ENCODE data around the gene LARP4. TPM values are rescaled to one million over a fixed set of nuclear protein-coding genes. Genes with fewer than 3 reads are reported as not detected.
A peak's percentile ranks its signal among the peaks of the same experiment; 100 is the strongest.
"Not testable (repeated sequence)": the region's sequence is repeated elsewhere in the genome, so short reads cannot be mapped to it uniquely, and the experiment has no call there.

The LARP4 gene
- total RNA-seq, 1 donor, result 33.8 TPM

DNA sequence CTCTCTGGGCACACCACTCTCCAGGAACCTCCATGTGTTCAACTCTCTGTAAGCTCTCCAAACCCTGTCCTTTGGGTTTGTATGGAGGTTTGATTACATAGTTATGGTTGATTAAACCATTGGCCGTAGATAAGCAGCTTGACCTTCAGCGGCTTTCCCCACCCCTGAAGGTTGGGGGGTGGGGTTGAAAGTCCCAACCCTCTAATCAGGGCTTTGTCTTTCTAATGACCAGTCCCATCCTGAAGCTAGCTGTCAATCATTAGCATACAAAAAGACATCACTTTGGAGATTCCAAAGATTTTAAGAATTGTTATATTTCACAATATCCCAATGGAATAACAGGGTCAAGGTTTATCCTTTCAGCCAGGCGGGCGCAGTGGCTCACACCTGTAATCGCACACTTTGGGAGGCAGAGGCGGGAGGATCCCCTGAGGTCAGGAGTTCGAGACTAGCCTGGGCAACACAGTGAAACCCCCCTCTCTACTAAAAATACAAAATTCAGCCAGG is 12.7 kb upstream of the LARP4 start:
- DNase-seq (ENCODE audit: low read depth), result peak; percentile 29
- TF ChIP-seq, protein P1, sequence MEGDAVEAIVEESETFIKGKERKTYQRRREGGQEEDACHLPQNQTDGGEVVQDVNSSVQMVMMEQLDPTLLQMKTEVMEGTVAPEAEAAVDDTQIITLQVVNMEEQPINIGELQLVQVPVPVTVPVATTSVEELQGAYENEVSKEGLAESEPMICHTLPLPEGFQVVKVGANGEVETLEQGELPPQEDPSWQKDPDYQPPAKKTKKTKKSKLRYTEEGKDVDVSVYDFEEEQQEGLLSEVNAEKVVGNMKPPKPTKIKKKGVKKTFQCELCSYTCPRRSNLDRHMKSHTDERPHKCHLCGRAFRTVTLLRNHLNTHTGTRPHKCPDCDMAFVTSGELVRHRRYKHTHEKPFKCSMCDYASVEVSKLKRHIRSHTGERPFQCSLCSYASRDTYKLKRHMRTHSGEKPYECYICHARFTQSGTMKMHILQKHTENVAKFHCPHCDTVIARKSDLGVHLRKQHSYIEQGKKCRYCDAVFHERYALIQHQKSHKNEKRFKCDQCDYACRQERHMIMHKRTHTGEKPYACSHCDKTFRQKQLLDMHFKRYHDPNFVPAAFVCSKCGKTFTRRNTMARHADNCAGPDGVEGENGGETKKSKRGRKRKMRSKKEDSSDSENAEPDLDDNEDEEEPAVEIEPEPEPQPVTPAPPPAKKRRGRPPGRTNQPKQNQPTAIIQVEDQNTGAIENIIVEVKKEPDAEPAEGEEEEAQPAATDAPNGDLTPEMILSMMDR (IDR thresholded peaks at IDR 0.05; ENCODE audit: insufficient read depth, low read length), result no peak
- no peak overlapping the region for H3K4me3 ChIP-seq (ENCODE audit: low read depth, low read length)

DNA sequence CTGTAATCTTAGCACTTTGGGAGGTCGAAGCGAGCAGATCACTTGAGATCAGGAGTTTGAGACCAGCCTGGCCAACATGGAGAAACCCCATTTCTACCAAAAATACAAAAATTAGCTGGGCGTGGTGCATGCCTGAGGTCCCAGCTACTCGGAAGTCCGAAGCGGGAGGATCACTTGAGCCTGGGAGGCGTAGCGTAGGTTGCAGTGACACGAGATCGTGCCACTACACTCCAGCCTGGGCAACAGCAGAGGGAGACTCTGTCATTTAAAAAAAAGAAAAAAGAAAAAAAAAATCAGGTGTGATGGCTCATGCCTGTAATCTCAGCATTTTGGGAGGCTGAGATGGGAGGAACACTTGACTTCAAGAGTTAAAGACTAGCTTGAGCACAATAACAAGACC is 11.9 kb upstream of the LARP4 start:
- DNase-seq (ENCODE audit: low read depth); H3K4me3 ChIP-seq (ENCODE audit: low read depth, low read length): not testable (repeated sequence)

DNA sequence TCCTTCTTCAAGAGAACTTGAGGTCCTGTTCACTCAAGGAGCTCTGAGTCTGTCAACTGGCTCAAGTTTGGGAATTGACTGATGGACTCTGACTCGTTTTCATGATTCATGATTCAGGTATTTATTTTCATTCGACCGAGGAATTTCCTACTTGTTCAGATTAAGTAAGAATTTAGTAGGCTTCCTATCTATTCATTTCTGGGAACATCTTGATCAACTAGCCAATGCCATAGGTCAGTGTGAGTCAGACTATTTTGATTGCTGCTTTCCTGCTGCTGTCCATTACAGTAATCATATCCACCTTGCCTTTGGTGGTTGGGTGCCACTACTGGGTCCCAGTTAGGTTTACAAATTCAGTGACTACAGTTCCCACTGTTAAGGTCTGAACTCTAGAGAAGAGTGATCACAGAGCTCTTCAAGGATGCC is 10.4 kb upstream of the LARP4 start:
- TF ChIP-seq, protein P1 (IDR thresholded peaks at IDR 0.05; ENCODE audit: insufficient read depth, low read length), result no peak
- peak; percentile 85 for DNase-seq (ENCODE audit: low read depth)
- no peak overlapping the region for H3K4me3 ChIP-seq (ENCODE audit: low read depth, low read length)

DNA sequence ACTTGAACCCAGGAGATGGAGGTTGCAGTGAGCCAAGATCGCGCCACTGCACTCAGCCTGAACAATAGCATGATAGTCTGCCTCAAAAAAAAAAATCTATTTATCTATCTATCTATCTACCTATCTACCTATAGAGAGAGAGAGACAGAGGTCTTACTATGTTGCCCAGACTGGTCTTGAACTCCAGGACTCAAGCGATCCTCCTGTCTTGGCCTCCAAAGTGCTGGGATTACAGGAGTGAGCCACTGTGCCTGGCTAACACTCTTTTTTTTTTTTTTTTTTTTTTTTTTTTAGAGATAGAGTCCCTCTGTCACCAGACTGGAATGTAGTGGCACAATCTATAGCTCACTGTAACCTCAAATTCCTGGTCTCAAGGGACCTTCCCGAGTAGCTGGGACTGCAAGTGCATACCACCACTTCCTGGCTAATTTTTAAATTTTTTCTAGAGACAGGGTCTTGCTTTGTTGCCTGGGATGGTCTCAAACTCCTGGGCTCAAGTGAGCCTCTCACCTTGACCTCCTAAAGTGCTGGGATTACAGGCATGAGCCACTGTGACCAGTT is 6.1 kb upstream of the LARP4 start:
- DNase-seq (ENCODE audit: low read depth), result no peak
- no peak overlapping the region for H3K4me3 ChIP-seq (ENCODE audit: low read depth, low read length)
- TF ChIP-seq, protein P1 (IDR thresholded peaks at IDR 0.05; ENCODE audit: insufficient read depth, low read length), result no peak

DNA sequence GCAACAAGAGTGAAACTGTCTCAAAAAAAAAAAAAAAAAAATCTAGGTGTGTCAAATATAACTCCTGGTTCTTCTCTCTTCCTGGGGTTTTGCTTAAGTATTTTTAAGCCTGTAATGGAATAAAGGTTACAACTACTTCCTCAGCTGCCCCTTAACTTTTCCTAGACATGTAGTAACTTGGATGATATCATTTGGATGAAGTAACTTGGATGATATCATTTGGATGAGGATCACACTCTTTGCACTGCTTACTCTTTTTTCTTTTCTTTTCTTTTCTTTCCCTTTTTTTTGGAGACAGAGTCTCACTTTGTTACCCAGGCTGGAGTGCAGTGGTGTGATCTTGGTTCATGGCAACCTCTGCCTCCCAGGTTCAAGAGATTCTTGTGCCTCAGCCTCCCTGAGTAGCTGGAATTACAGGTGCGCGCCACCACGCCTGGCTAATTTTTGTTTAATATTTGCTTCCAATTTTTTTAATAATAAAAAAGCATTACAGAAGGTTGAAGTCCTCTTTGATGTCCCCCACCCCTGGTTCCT is 3.5 kb upstream of the LARP4 start:
- TF ChIP-seq, protein P1 (IDR thresholded peaks at IDR 0.05; ENCODE audit: insufficient read depth, low read length), result no peak
- no peak overlapping the region for H3K4me3 ChIP-seq (ENCODE audit: low read depth, low read length)
- DNase-seq (ENCODE audit: low read depth), result peak; percentile 22

DNA sequence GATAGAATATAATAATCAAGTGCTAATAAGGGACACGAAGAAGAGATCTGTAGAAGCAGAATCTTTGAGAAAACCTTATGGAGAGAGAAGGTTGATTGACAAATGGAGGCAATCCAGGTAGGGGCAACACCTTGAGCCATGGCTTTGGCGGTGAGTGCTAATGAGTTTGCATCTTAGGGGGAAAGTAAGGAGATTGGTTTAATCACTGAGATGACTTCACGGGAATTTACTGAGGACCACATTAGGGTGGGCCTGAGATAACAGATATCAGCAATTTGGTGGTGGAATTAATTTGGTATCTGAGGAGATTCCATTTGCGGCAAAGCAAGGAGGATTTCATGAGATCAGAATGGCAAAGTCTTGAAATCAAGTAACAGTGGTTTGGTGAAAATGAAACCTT is 1.8 kb upstream of the LARP4 start:
- no peak overlapping the region for H3K4me3 ChIP-seq (ENCODE audit: low read depth, low read length)
- no peak for DNase-seq (ENCODE audit: low read depth)
- TF ChIP-seq, protein P1 (IDR thresholded peaks at IDR 0.05; ENCODE audit: insufficient read depth, low read length), result no peak

DNA sequence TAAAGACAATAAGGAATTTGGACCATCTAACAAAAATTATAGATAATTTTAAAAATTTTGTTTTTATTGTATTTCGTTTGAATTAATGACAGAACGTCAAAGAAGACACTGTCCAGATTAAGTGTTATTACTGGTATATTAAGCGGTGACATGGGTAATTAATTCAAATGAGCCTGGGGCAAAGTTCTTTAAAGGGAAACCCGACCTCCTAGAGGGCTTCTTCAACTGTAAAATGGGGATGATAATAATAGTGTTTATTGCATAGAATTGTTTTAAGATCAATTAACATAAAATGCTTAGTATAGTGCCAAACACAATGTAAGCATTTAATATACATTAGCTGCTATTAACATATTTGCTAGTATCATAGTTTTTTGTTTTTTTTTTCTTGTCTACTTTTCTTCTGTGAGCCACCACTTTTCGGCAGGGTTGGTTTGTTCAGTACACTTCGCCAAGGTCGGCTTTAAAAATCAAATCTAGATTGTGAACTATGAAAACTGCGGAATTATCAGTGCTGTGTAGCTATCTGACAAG is 514 bp upstream of the LARP4 start:
- TF ChIP-seq, protein P1 (IDR thresholded peaks at IDR 0.05; ENCODE audit: insufficient read depth, low read length), result no peak
- DNase-seq (ENCODE audit: low read depth), result no peak
- peak overlapping the region; percentile 95 for H3K4me3 ChIP-seq (ENCODE audit: low read depth, low read length)

Measured in fibroblast of the aortic adventitia (primary cell).